Neuron (in vitro differentiated cells): ENCODE data around the gene ARL10.

Experiments used
- H2AFZ ChIP-seq: one replicate; pipeline ENCODE4 v1.6.1; 2013; ENCODE audit warnings: low read depth, mild to moderate bottlenecking, inconsistent platforms, low read length, moderate library complexity
- H3K27me3 ChIP-seq: one replicate; pipeline ENCODE4 v1.6.1; 2013; ENCODE audit warnings: low read length; ENCODE audit not compliant: insufficient read depth
- H3K36me3 ChIP-seq: one replicate; pipeline ENCODE4 v1.6.1; 2013; ENCODE audit warnings: low read length; ENCODE audit not compliant: insufficient read depth
- H3K4me1 ChIP-seq: one replicate; pipeline ENCODE4 v1.6.1; 2013; ENCODE audit warnings: low read length; ENCODE audit not compliant: insufficient read depth
- H3K4me3 ChIP-seq: 2 replicates; pipeline ENCODE4 v1.5.1; 2013; ENCODE audit warnings: mild to moderate bottlenecking, low read length, moderate library complexity
- H3K9me3 ChIP-seq: one replicate; pipeline ENCODE4 v1.6.1; 2013; ENCODE audit warnings: low read length

The ARL10 gene

DNA sequence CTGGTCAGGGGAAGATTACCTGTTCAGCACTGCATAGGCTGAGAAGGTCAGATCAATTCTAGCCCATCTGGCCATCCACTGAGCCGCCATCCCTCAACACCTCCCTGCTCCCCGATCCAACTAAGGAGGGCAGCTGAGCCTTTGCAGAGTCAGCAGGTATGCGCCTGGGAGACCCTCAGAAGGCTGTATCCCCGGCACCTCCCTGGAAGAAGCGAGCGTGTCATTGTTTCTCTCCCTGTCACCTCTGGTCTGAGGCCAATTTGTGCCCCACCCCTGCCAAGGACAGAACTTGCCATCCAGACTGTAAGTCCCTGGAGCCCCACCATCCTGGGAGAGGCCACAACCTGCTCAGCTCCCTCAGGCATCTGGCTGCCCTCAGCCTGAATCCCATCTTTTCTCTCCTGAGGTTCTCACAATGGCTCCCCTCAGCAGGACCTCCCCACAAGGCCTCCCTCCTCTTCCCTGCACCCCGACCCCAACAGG is 48.5 kb downstream of the ARL10 start:
- H3K4me1 ChIP-seq: peaks cover 8% of the 10 kb centered on the region
- peaks cover 5% of the 10 kb centered on the region for H3K36me3 ChIP-seq
- H3K9me3 ChIP-seq: no peaks in the 10 kb centered on the region
- no peak overlapping the region for H2AFZ ChIP-seq
- no peak overlapping the region for H3K4me3 ChIP-seq
- H3K27me3 ChIP-seq: no peaks in the 10 kb centered on the region

DNA sequence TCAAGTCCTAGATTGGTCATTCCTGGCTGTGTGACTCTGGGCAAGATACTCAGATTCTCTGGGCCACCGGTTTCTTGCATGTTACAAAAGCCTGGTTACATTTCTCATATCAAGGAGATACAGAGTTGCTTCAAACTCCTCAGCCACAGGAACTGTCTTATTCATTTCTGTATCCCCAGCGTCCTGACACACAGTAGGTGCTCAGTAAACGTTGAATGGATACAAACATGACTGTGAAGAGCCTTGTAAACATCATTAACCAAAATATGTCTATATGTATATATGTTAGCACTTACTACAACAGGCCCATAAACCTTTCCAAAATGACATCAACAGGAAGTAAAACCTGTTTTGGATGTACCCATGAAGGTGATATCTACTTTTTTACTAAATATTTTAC is 49.4 kb downstream of the ARL10 start:
- Histone ChIP-seq H3K36me3 (peaks cover 4% of the 10 kb centered on the region), H3K27me3 (no peaks in the 10 kb centered on the region)

DNA sequence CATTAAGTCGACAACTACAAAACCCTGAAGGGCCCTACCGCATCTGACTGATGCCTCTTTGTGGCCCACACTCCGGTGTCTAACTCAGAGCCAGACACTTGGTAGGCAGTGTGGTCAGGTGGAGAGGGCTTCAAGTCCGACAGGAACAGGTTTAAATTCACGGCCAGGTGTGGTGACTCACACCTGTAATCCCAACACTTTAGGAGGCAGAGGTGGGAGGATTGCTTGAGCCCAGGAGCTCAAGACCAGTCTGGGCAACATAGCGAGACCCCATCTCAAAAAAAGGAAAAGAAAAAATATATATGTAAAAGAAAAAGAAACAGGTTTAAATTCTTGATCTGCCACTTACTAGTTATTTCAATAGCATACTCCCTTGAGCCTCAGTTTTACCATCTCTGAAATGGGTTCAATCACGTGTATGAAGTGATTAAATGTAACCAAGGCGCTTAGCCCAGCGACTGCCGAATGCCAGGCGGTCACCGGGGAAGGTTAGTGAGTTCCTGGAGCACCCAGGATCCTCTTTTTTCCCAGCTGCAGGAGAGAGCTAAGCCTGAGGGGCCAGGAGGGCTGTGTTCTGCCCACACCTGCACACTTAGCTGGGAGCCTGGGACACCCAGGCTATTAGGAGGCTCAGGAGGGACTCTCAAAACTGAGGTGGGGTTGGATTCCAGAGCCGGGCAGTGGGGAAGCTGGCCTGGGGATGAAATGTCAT is 50.1 kb downstream of the ARL10 start:
- H2AFZ ChIP-seq: peak overlapping the region; percentile 96
- H3K4me1 ChIP-seq: peaks cover 8% of the 10 kb centered on the region
- no peaks in the 10 kb centered on the region for H3K9me3 ChIP-seq
- no peaks in the 10 kb centered on the region for H3K27me3 ChIP-seq
- H3K4me3 ChIP-seq: peak overlapping the region; percentile 83
- H3K36me3 ChIP-seq: no peaks in the 10 kb centered on the region

More for the DNA sequence above, 49.4 kb downstream of the ARL10 start:
- H3K9me3 ChIP-seq: no peaks in the 10 kb centered on the region
- no peak overlapping the region for H2AFZ ChIP-seq
- H3K4me1 ChIP-seq: peaks cover 8% of the 10 kb centered on the region
- H3K4me3 ChIP-seq: no peak overlapping the region

DNA sequence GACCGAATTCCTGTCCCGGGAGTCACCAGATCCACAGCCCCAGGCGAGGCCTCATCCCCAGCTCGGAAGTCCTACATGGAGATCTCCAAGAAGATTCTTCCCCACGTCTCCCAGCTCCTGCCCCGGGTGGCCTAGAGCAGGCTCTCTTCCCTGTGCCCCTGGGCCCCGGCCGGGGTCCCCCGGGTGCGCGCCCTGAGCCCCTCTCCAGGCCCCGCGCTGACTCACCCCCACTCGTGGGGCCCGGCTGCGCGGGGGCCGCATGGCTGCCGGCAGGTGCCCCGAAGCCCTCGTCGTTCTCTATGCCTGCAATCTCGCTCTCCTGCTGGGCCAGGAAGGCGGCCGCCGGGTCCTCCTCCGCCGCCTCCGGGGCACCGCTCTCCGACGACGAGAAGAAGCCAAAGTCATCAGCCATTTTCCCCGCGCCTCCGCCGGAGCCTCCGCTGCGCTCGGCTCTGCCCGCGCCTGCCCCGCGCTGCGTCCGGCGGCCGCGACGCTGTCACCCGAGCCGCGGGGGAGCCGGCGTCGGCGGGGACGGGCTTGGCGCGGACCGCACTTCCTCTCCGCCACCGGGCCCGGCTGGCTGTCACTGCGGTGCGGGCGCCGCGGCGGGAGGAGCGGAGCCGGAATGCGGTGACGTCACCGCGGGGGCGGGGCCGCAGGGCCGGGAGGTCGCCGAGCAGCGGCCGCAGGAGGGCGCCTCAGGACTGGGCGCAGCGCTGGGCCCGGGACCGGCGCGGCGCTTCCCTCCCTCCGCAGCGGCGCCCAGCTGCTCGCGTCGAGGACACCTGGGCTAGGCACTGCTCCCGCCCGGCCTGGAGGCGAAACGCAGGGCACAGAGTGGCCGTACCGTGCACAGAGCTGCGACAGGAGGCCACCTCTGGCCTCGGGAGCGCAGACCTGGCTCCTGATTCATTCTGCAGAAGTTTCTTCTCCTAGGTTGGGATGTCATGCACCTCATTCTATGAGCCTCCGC is 51.0 kb downstream of the ARL10 start, which contains the start of gene CLTB:
TSS of gene CLTB (minus strand) at position 588 of the 973 bp plus-strand sequence. CDS start at position 412, 176 bp downstream.
- H3K27me3 ChIP-seq: no peaks in the 10 kb centered on the region
- H3K4me3 ChIP-seq: peak within 1 kb of the TSS; percentile 83
- no peaks in the 10 kb centered on the region for H3K9me3 ChIP-seq
- peaks cover 8% of the 10 kb centered on the region for H3K4me1 ChIP-seq
- peak within 1 kb of the TSS; percentile 96 for H2AFZ ChIP-seq
- no peaks in the 10 kb centered on the region for H3K36me3 ChIP-seq

DNA sequence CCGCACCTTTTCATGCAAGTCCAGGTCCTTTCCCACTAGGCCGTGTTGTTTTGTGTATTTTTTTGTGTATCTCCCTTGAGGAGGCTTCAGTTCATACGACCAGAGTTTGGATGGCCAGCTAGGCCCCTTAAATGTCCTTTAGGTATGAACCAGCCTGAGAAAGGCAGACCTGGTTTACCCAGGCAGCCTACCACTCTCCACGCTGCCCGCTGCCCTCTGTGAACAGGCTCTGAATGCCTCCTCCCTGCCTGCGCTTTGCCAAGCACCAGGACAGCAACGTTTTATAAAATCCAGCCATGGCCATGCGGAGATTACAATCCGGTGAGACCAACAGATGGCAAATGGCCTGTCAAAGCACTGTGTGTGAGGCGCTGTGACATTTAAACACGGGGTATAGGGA is 51.7 kb downstream of the ARL10 start:
- no peaks in the 10 kb centered on the region for H3K9me3 ChIP-seq
- H3K4me3 ChIP-seq: peak overlapping the region; percentile 38
- H2AFZ ChIP-seq: no peak overlapping the region
- no peaks in the 10 kb centered on the region for H3K36me3 ChIP-seq
- H3K4me1 ChIP-seq: peaks cover 8% of the 10 kb centered on the region
- H3K27me3 ChIP-seq: no peaks in the 10 kb centered on the region

DNA sequence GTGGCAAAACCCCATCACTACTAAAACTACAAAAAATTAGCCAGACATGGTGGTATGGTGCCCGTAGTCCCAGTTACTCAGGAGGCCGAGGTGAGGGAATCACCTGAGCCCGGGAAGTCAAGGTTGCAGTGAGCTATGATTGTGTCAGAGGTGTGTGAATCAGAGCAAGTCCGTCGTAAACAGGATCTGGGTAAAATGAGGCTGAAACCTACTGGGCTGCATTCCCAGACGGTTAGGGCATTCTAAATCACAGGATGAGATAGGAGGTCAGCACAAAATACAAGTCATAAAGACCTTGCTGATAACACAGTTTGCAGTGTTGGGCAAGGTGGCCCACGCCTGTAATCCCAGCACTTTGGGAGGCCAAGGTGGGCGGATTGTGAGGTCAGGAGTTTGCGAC is 53.0 kb downstream of the ARL10 start:
- no peaks in the 10 kb centered on the region for H3K36me3 ChIP-seq
- H3K4me1 ChIP-seq: peaks cover 8% of the 10 kb centered on the region
- H3K4me3 ChIP-seq: no peak overlapping the region
- H2AFZ ChIP-seq: no peak overlapping the region
- H3K27me3 ChIP-seq: no peaks in the 10 kb centered on the region
- H3K9me3 ChIP-seq: no peaks in the 10 kb centered on the region

DNA sequence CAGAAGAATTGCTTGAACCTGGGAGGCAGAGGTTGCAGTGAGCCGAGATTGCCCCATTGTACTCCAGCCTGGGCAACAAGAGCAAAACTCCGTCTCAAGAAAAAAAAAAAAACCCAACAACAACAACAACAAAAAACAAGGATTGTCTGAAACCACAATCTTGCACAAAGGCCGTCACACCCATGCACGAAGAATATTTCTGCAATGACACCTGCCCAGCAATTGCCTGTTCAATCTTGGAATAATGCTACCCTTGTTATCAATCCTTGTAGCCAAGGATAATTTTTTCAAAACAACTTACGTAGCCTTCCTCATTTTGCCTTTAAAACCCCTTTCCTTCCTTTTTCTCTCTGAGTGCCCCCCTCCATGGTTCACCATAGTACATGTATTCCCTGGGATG is 54.8 kb downstream of the ARL10 start:
- Histone ChIP-seq H3K36me3 (no peaks in the 10 kb centered on the region), H3K9me3 (no peaks in the 10 kb centered on the region), H3K4me1 (peaks cover 8% of the 10 kb centered on the region), H3K27me3 (no peaks in the 10 kb centered on the region), H3K4me3 (no peak overlapping the region), H2AFZ (no peak overlapping the region)

DNA sequence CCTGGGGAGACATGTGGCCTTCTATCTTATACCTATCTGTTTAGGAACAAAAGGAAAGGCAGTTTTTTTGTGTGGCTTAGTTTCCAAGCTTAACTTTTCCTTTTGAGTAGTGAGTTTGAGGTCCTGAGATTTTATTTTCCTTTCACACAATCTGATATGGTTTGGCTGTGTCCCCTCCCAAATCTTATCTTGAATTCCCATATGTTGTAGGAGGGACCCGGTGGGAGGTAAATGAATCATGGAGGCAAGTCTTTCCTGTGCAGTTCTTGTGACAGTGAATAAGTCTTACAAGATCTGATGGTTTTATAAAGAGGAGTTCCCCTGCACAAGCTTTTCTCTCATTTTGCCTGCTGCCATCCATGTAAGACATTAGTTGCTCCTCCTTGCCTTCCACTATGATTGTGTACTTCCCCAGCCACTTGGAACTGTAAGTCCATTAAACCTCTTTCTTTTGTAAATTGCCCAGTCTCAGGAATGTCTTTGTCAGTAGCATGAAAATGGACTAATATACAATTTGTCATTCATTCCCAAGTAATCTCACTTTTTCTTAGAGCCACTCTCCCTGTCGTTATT is 55.8 kb downstream of the ARL10 start:
- Histone ChIP-seq H3K4me1 (peaks cover 5% of the 10 kb centered on the region), H3K4me3 (no peak overlapping the region), H3K27me3 (no peaks in the 10 kb centered on the region), H3K36me3 (no peaks in the 10 kb centered on the region), H2AFZ (no peak overlapping the region), H3K9me3 (no peaks in the 10 kb centered on the region)

DNA sequence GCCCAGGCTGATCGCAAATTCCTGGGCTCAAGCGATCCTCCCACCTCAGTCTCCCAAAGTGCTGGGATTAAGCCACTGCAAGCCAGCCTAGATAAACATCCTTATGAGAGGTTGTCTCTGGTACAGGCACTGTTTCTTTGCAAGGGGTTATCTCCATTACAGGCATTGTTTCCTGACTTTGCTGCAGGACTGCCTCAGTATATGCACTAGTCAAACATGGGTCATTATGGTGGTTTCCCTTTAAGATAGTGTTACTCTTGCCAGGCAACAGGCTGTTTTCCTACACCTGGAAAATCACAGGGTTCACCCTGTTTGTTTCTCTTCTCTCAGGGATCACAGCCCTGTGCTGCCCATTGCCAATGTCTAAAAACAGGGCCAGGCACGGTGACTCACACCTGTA is 58.9 kb downstream of the ARL10 start:
- no peaks in the 10 kb centered on the region for H3K4me1 ChIP-seq
- no peaks in the 10 kb centered on the region for H3K9me3 ChIP-seq
- H3K27me3 ChIP-seq: no peaks in the 10 kb centered on the region
- no peak overlapping the region for H3K4me3 ChIP-seq
- no peaks in the 10 kb centered on the region for H3K36me3 ChIP-seq
- no peak overlapping the region for H2AFZ ChIP-seq

DNA sequence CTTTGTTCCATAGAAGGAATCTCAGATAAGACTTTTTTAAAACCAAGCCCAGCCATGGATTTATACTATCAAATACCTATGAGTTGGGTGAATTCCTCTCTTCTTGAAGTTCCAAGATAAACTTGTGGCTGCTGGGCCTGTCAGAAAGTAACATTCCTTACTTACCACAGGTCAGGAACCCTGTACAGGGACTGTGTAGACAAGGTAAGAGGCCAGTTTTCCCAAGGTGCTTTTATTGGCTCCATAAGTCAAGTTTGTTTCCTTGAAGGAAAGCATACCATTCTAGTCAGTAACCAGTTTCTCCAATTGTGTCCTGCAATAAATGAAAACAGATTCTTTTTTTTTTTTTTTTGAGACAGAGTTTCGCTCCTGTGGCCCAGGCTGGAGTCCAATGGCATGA is 59.9 kb downstream of the ARL10 start:
- H2AFZ ChIP-seq: no peak overlapping the region
- H3K36me3 ChIP-seq: no peaks in the 10 kb centered on the region
- no peaks in the 10 kb centered on the region for H3K9me3 ChIP-seq
- no peaks in the 10 kb centered on the region for H3K4me1 ChIP-seq
- H3K27me3 ChIP-seq: no peaks in the 10 kb centered on the region
- no peak overlapping the region for H3K4me3 ChIP-seq

DNA sequence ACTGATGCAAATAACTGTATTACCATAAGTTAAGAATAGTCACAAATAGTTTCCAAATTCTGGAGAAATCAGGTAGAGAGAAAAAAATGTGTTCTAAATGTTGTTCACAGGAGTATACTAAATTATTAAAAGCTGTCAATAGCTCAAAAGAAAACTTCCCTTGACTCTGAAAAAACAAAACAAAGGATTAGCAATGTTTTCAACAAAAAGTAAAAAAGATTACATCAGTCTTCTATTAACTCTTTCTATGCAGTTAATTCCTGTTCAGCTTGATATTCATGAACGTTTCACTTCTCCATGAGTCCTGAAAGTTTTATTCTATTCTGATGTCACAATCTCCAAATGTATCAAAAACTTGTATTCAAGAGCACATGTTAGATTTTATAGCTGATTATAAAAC is 60.5 kb downstream of the ARL10 start:
- H3K9me3 ChIP-seq: no peaks in the 10 kb centered on the region
- H2AFZ ChIP-seq: no peak overlapping the region
- H3K4me1 ChIP-seq: no peaks in the 10 kb centered on the region
- no peak overlapping the region for H3K4me3 ChIP-seq
- H3K36me3 ChIP-seq: no peaks in the 10 kb centered on the region
- H3K27me3 ChIP-seq: no peaks in the 10 kb centered on the region

DNA sequence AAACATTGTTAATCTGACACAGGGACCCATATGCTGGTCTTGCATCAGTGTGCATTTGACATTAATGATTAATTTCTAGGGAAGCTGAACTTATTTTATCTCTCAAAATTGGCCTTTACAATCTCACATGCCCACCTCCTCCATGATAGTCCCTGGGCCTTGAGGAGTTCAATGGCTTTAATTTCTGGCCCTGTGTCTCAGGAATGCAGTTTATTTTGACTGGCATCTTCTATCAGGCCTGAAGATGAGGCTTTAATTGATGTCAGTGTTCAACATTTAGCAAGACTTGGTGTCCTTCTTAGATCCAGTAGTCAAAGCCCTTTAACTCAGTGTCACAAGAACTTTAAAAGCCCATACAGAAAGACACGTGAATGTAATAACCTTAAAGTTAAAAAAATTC is 61.6 kb downstream of the ARL10 start:
- Histone ChIP-seq H3K4me3 (no peak overlapping the region), H2AFZ (no peak overlapping the region), H3K9me3 (no peaks in the 10 kb centered on the region), H3K4me1 (no peaks in the 10 kb centered on the region), H3K27me3 (no peaks in the 10 kb centered on the region), H3K36me3 (no peaks in the 10 kb centered on the region)

DNA sequence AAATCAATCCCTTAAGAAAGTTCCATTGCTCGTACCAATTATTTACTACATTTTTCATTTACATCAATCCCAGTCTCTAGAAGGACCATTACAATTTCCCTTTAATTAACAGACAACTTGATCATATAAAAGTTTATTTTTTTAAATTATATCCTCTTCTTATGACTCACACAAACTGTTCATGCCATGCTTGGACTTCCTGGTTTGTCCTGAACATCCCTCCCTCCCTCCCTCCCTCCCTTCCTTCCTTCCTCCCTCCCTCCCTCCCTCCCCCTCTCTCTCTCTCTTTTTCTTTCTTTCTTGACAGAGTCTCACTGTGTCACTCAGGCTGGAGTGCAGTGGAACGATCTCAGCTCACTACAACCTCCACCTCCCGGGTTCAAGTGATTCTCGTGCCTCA is 62.7 kb downstream of the ARL10 start:
- Histone ChIP-seq H3K36me3 (no peaks in the 10 kb centered on the region), H3K9me3 (no peaks in the 10 kb centered on the region), H3K4me3 (no peak overlapping the region), H3K27me3 (no peaks in the 10 kb centered on the region), H3K4me1 (no peaks in the 10 kb centered on the region), H2AFZ (no peak overlapping the region)
